ENCODE data around the gene UBA1. TPM values are rescaled to one million over a fixed set of nuclear protein-coding genes. Genes with fewer than 3 reads are reported as not detected.

The UBA1 gene
- total and polyA plus RNA-seq, 2 of the 8 experiments (the other 6 are each of a cell fraction or from before 2014, with no cell fraction given) = 313 to 458 TPM

DNA sequence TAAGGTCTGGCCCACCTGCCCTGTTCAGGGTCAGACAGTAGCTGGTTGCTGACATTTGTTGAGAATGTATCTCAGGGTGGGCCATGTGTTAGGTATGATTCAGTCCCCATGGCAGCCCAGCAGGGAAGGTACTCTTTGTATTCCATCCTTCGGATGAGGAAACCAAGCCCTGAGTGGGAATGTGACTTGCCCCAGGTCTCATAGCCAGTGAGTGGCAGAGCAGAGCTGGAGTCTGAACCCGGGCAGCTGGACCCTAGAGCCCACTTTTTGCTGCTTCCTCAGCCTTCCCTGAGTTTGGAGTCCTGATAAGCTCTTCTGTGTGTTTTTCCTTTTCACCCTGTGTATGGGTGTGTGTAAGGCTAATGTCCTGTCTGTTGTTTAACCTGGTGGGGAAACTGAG lies 21.6 kb upstream of the UBA1 start (continued):
- TF ChIP-seq, protein P1, sequence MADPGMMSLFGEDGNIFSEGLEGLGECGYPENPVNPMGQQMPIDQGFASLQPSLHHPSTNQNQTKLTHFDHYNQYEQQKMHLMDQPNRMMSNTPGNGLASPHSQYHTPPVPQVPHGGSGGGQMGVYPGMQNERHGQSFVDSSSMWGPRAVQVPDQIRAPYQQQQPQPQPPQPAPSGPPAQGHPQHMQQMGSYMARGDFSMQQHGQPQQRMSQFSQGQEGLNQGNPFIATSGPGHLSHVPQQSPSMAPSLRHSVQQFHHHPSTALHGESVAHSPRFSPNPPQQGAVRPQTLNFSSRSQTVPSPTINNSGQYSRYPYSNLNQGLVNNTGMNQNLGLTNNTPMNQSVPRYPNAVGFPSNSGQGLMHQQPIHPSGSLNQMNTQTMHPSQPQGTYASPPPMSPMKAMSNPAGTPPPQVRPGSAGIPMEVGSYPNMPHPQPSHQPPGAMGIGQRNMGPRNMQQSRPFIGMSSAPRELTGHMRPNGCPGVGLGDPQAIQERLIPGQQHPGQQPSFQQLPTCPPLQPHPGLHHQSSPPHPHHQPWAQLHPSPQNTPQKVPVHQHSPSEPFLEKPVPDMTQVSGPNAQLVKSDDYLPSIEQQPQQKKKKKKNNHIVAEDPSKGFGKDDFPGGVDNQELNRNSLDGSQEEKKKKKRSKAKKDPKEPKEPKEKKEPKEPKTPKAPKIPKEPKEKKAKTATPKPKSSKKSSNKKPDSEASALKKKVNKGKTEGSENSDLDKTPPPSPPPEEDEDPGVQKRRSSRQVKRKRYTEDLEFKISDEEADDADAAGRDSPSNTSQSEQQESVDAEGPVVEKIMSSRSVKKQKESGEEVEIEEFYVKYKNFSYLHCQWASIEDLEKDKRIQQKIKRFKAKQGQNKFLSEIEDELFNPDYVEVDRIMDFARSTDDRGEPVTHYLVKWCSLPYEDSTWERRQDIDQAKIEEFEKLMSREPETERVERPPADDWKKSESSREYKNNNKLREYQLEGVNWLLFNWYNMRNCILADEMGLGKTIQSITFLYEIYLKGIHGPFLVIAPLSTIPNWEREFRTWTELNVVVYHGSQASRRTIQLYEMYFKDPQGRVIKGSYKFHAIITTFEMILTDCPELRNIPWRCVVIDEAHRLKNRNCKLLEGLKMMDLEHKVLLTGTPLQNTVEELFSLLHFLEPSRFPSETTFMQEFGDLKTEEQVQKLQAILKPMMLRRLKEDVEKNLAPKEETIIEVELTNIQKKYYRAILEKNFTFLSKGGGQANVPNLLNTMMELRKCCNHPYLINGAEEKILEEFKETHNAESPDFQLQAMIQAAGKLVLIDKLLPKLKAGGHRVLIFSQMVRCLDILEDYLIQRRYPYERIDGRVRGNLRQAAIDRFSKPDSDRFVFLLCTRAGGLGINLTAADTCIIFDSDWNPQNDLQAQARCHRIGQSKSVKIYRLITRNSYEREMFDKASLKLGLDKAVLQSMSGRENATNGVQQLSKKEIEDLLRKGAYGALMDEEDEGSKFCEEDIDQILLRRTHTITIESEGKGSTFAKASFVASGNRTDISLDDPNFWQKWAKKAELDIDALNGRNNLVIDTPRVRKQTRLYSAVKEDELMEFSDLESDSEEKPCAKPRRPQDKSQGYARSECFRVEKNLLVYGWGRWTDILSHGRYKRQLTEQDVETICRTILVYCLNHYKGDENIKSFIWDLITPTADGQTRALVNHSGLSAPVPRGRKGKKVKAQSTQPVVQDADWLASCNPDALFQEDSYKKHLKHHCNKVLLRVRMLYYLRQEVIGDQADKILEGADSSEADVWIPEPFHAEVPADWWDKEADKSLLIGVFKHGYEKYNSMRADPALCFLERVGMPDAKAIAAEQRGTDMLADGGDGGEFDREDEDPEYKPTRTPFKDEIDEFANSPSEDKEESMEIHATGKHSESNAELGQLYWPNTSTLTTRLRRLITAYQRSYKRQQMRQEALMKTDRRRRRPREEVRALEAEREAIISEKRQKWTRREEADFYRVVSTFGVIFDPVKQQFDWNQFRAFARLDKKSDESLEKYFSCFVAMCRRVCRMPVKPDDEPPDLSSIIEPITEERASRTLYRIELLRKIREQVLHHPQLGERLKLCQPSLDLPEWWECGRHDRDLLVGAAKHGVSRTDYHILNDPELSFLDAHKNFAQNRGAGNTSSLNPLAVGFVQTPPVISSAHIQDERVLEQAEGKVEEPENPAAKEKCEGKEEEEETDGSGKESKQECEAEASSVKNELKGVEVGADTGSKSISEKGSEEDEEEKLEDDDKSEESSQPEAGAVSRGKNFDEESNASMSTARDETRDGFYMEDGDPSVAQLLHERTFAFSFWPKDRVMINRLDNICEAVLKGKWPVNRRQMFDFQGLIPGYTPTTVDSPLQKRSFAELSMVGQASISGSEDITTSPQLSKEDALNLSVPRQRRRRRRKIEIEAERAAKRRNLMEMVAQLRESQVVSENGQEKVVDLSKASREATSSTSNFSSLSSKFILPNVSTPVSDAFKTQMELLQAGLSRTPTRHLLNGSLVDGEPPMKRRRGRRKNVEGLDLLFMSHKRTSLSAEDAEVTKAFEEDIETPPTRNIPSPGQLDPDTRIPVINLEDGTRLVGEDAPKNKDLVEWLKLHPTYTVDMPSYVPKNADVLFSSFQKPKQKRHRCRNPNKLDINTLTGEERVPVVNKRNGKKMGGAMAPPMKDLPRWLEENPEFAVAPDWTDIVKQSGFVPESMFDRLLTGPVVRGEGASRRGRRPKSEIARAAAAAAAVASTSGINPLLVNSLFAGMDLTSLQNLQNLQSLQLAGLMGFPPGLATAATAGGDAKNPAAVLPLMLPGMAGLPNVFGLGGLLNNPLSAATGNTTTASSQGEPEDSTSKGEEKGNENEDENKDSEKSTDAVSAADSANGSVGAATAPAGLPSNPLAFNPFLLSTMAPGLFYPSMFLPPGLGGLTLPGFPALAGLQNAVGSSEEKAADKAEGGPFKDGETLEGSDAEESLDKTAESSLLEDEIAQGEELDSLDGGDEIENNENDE (IDR thresholded peaks at IDR 0.05; ENCODE audit: insufficient replicate concordance, low read length) = no peak
- TF ChIP-seq KDM1A (IDR thresholded peaks at IDR 0.05; ENCODE audit: borderline replicate concordance, low read length) (no peak), SRF (IDR thresholded peaks at IDR 0.05; ENCODE audit: low read depth, low read length) (no peak), SP4 (IDR thresholded peaks at IDR 0.05; ENCODE audit: low read length) (no peak), CEBPB (IDR thresholded peaks at IDR 0.05; ENCODE audit: low read depth, low read length) (no peak), KDM5A (IDR thresholded peaks at IDR 0.05; ENCODE audit: low read length) (no peak), RXRA (IDR thresholded peaks at IDR 0.05; ENCODE audit: insufficient read depth, low read depth, low read length) (no peak), EZH2 (IDR thresholded peaks at IDR 0.05; ENCODE audit: low read depth, low read length, severe bottlenecking) (no peak), CHD2 (IDR thresholded peaks at IDR 0.05; ENCODE audit: low read length) (no peak), BCL11A (IDR thresholded peaks at IDR 0.05; ENCODE audit: low read depth in 2 of 2, low read length in 2 of 2) (no peak), YY1 (IDR thresholded peaks at IDR 0.05; ENCODE audit: low read depth, low read length) (no peak)
- TF ChIP-seq, protein P2, sequence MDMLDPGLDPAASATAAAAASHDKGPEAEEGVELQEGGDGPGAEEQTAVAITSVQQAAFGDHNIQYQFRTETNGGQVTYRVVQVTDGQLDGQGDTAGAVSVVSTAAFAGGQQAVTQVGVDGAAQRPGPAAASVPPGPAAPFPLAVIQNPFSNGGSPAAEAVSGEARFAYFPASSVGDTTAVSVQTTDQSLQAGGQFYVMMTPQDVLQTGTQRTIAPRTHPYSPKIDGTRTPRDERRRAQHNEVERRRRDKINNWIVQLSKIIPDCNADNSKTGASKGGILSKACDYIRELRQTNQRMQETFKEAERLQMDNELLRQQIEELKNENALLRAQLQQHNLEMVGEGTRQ (IDR thresholded peaks at IDR 0.05; ENCODE audit: low read length) = no peak

Data from H1 (cell line).